HG02943 (cell line): ENCODE measurements around the gene ZNF219.
A peak's percentile ranks its signal among the peaks of the same experiment; 100 is the strongest.

Experiments
- ATAC-seq: cut with Tn5 transposase; IDR thresholded peaks from one replicate; pipeline ENCODE4 v1.9.1; 2021; ENCODE audit warnings: mild to moderate bottlenecking, low read depth, moderate library complexity; ENCODE audit not compliant: unreplicated experiment

ZNF219 gene

DNA sequence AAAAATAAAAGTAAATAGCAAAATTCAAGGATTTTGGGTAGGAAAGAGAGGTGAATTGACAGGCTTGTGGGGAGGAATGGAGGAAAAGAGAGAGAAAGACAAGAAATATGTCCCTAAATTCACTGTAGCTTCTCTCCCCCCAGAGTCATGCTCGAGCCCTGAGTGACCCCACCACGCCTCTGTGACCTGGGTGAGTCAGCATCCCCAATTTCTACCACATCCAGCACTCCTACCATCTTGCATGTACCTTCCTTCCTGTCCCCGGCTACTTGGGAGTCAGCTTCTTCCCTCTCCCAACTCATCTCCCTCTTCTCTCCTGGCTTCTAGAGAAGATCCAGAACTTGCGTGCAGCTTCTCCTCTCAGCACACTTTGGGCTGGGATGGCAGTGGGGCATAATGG, 9.8 kb downstream of the ZNF219 start:
- ATAC-seq = no peak

DNA sequence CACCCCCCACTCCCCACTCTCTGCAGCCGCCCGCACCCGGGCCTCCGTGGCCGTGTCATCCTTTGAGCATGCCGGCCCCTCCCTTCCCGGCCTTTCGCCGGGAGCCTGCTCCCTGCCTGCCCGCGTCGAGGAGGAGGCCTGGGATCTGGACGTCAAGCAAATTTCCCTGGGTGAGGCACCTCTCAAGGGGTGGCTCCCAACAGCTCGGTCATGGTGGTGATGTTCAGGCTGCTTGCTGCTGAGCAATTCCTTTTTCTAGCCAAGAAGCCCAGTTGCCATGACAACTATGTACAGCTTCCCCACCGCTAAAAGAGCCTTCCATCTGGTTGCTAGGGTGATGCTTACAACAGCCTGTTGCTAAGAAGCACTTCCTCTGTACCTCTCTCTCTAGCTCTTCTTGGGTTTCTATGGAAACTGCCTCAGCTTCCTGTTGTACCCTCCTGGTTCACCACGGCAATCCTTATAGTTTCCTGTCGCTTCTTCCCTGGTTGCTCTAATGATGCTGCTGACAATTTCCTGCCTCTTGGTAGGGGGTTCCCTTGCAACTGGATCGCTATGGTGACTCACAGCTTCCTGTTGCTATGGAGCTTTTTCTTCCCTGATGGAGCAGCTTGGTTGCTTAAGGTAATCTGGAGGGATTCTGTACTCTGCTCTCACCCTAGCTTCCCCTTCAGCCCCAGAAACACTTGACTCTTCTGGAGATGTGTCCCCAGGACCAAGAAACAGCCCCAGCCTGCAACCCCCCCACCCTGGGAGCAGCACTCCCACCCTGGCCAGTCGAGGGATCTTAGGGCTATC, 11.0 kb downstream of the ZNF219 start:
- ATAC-seq = no peak

DNA sequence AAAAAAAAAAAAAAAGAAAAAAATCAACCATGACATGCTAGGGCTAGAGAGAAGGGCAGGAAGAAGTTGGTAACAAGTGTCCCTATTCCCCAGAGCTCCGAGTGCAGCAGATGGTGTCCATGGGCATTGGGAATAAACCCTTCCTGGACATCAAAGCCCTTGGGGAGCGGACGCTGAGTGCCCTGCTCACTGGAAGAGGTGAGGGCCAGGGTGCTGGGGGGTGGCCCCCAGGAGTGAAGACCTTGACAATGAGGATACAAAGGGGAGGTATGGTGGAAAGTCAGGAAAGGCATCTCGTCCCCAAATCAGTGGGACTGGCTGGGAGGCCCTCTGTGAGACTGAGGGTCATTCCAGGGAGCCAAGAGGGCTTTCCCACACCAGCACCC, 11.6 kb downstream of the ZNF219 start:
- no peak for ATAC-seq

DNA sequence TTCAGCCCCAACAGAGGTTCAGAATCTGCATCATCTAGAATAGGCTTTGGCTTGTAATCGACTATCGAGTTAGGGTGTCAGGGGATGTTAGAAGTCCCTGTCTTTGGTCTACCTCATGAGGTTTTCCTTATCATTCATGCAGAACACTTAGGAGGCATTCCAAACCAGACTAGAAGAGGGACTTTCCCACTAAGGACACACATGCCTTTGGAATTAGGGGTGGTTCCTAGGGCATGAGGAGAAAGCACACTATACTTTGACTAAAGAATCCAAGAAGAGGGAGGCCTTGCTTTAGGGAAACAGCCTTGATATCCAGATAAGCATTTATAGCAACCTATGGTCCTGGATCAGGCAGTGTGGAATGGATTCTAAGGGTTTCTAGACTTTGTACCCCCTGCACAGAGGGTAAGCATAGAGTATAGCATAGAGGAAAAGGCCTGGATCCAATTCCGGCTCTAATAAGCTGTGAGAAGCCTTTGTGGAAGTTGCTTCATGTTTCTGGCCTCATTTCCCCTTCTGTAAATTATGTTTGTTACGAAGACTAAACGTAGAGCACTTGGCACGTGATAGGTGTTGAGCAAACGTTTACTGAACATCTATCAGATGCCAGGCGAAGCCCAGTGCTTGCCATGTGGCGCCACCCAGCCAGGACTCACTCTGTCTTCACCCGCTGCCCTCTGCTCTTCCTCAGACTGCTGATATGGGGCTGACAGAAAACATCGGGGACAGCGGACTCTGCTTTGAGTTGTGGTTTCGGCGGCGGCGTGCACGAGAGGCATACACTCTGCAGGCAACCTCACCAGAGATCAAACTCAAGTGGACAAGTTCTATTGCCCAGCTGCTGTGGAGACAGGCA, 13.2 kb downstream of the ZNF219 start:
- ATAC-seq = no peak

DNA sequence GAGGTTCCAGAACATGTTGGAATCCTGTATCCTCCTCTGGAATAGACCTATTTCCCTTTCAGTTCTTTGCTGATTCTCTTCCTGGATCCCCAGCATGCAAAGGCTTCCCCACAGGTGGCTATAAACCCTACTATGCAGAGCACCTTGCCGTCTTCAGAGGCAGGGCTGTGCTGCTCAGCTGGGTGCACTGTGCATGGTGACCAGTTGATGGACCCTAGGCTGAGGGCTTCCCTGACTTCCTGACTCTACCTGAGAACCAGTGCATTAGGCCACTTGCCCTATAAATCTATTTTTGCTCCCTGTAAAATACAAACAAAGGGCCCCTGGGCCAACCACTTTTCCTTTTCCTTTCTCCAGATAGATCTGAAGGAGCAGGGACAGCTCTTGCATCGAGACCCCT, 14.1 kb downstream of the ZNF219 start:
- no peak for ATAC-seq

DNA sequence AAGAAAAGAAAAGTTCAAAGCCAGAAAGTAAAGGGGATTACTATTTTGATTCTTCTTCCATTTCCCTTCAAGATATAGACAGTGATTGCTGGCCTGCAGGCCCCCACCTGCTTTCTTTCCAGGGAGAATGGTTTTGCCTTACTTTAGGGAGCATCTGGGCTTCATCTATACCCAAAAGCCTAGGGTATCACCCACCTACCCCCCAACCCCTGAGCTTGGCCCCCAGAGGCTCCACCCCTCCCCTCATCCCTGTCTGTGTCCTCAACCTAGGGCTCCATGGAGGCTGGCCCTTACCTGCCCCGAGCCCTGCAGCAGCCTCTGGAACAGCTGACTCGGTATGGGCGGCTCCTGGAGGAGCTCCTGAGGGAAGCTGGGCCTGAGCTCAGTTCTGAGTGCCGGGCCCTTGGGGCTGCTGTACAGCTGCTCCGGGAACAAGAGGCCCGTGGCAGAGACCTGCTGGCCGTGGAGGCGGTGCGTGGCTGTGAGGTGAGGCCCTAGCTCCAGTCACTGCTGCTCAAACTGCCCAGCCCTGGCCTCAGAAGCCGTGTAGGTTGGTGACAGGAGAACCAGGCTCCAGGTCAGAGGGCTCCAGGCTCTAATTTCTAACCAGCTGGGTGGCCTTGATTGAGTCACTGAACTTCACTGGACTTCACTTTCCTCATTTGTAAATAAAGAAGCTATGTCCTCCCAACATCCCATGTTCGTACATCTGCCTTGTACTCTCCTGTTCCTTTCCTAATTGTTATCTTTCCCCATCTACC, 14.7 kb downstream of the ZNF219 start:
- no peak for ATAC-seq

DNA sequence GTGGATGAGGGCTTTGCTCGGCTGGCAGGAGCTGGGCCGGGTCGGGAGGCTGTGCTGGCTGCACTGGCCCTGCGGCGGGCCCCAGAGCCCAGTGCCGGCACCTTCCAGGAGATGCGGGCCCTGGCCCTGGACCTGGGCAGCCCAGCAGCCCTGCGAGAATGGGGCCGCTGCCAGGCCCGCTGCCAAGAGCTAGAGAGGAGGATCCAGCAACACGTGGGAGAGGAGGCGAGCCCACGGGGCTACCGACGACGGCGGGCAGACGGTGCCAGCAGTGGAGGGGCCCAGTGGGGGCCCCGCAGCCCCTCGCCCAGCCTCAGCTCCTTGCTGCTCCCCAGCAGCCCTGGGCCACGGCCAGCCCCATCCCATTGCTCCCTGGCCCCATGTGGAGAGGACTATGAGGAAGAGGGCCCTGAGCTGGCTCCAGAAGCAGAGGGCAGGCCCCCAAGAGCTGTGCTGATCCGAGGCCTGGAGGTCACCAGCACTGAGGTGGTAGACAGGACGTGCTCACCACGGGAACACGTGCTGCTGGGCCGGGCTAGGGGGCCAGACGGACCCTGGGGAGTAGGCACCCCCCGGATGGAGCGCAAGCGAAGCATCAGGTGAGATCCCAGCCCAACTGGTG, 16.8 kb downstream of the ZNF219 start:
- no peak for ATAC-seq

DNA sequence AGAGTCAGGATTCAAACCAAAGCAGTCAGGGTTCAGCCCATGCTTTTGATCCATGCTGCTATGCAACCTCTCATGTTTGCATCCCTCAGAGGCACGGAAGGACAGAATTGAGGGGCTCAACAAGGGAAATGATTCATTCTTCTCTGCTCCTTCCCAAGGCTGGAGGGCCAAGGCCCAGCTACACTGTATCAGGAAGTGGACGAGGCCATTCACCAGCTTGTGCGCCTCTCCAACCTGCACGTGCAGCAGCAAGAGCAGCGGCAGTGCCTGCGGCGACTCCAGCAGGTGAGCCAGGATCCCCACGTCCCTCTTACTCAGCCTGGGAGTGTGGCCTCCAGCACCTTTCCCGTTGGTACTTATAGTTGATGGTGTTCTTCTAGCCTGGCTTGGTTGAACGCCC, 19.7 kb downstream of the ZNF219 start:
- no peak for ATAC-seq

DNA sequence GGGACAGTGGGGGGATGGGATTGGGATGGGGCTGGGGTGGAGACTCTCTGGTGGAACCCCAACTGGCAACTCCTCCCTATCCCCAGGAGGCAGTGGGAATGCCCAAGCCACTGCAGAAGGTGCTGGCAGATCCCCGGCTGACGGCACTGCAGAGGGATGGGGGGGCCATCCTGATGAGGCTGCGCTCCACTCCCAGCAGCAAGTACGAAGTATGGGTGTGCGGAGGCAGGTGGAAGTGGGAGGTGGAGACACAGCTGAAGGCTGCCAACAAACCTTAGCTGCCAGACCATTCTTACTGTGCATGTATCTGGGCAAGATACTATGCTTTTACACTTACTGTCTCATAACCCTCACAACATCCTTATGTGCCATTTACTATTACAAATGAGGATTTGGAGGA, 20.2 kb downstream of the ZNF219 start:
- no peak for ATAC-seq

DNA sequence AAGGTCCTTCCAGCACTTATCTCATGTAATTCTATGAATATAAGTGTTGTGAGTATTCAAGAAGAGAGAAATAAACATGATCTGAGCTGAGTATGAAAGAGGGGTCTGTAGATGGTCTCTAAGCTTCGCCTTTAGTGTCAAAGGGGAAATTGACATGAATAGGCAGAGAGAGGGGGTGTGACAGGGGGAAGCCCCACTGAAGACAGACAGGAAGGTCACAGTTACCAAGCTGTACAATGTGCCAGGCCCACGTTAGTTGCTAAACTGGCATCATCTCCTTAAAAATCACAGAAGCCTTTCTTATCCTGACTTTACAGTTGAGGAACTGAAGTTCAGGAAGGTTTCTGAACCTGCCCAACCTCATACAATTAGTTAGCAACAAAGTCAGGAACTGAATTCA, 20.8 kb downstream of the ZNF219 start:
- no peak for ATAC-seq

DNA sequence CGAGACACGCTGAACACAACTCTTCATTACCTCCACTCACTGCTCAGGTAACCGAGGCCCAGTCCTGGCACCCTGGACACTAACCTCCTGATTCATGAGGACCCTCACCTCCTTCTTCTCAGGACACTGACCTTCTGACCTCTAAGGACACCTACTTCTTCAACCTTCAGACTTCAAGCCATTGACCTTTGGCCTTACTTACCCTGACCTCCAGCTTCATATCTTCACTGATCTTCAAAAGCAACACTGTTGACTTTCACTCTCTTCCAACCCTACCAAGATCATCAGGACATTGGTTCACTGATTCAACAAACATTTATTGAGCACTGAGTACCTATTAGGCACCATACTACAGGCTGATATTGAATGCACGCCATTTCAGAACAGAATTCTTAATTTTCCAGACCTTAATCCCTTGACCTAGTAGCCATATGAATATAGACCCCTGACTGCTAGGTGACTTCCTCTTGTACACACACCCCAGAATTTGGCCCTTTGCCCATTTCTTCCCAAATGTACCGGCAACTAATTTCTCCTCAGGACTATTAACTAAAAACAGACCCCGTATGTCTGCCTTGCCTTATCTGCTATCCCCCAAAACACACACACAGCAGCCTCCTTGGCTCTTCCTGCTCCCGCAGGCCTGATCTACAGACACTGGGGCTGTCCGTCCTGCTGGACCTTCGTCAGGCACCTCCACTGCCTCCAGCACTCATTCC, 22.6 kb downstream of the ZNF219 start:
- ATAC-seq = no peak

DNA sequence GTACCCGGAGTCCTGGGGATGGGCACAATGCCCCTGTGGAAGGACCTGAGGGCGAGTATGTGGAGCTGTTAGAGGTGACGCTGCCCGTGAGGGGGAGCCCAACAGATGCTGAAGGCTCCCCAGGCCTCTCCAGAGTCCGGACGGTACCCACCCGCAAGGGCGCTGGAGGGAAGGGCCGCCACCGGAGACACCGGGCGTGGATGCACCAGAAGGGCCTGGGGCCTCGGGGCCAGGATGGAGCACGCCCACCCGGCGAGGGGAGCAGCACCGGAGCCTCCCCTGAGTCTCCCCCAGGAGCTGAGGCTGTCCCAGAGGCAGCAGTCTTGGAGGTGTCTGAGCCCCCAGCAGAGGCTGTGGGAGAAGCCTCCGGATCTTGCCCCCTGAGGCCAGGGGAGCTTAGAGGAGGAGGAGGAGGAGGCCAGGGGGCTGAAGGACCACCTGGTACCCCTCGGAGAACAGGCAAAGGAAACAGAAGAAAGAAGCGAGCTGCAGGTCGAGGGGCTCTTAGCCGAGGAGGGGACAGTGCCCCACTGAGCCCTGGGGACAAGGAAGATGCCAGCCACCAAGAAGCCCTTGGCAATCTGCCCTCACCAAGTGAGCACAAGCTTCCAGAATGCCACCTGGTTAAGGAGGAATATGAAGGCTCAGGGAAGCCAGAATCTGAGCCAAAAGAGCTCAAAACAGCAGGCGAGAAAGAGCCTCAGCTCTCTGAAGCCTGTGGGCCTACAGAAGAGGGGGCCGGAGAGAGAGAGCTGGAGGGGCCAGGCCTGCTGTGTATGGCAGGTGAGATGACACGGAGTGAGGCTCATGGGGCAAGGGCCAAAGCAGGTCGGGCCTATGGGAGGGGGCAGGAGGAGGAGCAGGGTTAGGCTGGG, 23.8 kb downstream of the ZNF219 start:
- ATAC-seq = no peak

DNA sequence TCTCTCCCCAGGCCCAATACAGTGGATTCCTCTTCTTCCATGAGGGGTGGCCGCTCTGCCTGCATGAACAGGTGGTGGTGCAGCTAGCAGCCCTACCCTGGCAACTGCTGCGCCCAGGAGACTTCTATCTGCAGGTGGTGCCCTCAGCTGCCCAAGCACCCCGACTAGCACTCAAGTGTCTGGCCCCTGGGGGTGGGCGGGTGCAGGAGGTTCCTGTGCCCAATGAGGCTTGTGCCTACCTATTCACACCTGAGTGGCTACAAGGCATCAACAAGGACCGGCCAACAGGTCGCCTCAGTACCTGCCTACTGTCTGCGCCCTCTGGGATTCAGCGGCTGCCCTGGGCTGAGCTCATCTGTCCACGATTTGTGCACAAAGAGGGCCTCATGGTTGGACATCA, 24.5 kb downstream of the ZNF219 start:
- no peak for ATAC-seq

DNA sequence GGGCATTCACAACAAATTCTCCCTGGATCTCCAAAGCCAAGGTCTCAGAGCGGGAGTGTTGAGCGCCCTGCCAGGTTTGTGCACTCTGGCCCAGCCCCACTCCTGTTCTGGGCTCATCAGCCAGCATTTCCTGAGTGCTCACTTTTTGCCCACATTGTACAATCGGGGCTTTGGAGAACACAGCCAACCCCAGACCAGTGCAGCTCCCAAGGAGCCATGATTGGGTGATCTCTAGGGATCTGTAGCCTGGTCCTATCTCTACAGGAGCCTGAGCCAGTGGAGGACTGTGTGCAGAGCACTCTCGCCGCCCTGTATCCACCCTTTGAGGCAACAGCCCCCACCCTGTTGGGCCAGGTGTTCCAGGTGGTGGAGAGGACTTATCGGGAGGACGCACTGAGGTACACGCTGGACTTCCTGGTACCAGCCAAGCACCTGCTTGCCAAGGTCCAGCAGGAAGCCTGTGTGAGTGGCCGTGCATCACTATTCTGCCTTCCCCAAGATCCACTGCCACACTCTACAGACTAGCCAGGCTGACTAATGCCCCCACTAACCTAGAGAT, 25.6 kb downstream of the ZNF219 start:
- no peak for ATAC-seq

DNA sequence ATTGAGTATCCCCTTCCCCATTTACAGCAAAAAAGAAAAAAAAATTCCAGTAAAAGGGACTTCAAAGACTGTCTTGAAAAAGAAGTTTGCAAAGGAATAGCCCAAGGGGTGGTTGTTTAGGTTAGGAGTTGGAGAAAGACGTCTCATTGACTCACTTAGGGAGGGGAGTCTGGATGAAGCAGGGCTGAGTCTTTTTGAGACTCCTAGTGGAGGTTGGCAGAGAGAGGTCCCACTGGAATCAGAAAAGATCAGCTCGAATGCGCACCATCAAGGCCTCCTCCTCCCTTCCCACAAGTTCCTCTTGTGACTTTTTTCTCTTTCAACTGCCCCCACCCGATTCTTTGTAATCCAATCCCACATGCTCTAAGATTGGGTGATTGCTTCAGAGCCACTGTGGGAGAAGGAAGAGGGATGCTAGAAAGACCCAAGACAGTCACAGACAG, 26.4 kb downstream of the ZNF219 start:
- no peak for ATAC-seq

DNA sequence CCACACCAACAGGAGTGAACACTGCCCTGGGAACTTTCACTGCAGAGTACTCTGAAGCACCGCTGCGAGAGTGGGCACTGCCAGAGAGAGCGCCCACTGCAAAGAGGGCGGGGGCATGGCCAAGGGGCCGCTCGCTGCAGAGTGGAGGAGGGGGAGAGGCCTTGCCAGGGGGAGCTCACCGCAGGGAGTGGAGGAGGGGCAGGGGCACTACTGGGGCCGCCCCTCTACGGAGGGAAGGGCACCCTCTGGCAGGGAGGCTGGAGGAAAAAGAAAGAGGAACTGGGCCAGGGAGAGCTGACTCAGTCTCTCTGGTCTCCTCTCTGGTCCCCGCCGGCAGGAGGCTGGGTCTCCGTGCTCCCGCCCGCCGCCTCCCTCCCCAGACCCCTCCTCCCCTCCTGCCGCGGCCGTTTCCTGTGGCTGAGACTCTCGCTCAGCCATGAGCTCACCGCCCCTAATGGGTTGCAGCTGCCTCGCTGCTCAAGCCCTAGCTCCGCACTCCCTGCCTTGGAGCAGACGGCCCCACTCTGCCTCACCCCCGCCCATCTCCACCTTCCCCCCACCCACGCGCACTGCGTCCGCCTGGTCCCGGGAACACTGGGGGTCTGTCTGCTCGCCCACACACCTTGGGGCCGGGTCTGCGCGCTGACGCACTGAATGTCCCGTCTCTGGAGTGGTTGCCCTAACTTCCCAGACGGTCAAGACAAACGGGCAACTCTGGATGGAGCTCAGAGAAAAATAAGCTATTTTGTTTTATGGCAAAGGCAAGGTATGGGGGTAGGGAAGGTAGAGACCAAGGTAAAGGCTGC, 27.0 kb downstream of the ZNF219 start:
- peak; percentile 58 for ATAC-seq

DNA sequence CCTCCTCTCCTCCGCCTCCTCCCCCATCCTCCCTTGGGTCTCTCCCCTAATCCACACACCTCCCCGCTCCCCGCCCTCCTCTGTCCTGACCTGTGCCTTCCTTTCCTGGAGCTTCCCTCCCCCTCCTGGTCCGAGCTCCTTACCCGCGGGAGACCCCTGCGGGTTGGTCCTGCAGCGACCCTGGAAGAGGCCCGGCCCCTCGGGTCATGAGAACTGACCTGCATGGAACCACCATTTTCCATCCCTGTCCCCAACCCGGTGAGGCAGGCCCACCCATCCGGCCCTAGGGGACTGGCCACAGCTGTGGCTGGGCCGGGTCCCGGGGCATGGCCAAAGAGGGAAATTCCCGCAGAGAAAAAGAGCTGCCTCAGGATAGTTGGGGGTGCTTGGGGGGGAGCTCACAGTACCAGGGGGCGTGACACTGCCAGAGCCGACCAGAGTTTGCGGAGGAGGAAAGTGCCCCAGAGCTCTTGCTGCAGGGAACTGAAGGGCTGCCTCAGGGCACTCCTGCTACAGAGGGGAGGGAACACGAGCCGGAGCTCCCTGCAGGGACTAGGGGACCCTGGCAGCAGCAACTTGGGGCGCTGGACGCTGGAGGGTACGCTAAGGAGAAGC, 27.7 kb downstream of the ZNF219 start:
- peak; percentile 17 for ATAC-seq
